Nephron (organoid): ENCODE measurements around the gene PTTG1.

ENCODE experiments used
- H3K27ac Mint-ChIP-seq, 3 experiments: 2 replicates each; pipeline ENCODE4 v1.8.0; 2020; ENCODE audit warnings: mixed read lengths in 3 of 3, mild to moderate bottlenecking in 2 of 3, moderate library complexity in 1 of 3
- H3K27me3 Mint-ChIP-seq: 2 replicates; pipeline ENCODE4 v1.8.0; 2021; ENCODE audit warnings: low read depth, mild to moderate bottlenecking, moderate library complexity, mixed read lengths
- H3K36me3 Mint-ChIP-seq: 2 replicates; pipeline ENCODE4 v1.8.0; 2020; ENCODE audit warnings: low read depth, mixed read lengths
- H3K4me1 Mint-ChIP-seq: 2 replicates; pipeline ENCODE4 v1.8.0; 2020; ENCODE audit warnings: mixed read lengths
- H3K4me3 Mint-ChIP-seq, 3 experiments: 2 replicates each; pipeline ENCODE4 v1.8.0; 2020; ENCODE audit warnings: mild to moderate bottlenecking in 3 of 3, mixed read lengths in 3 of 3, moderate library complexity in 2 of 3
- H3K9me3 Mint-ChIP-seq: 2 replicates; pipeline ENCODE4 v1.8.0; 2020; ENCODE audit warnings: mixed read lengths
- TF ChIP-seq, protein P1 (sequence below), 3 experiments: fragments of 200-600 bp; sonication (generic); IDR thresholded peaks; one replicate each; pipeline ENCODE4 v1.5.0; 2021; ENCODE audit warnings: antibody characterized with exemption in 3 of 3; ENCODE audit not compliant: unreplicated experiment in 3 of 3

Gene PTTG1

DNA sequence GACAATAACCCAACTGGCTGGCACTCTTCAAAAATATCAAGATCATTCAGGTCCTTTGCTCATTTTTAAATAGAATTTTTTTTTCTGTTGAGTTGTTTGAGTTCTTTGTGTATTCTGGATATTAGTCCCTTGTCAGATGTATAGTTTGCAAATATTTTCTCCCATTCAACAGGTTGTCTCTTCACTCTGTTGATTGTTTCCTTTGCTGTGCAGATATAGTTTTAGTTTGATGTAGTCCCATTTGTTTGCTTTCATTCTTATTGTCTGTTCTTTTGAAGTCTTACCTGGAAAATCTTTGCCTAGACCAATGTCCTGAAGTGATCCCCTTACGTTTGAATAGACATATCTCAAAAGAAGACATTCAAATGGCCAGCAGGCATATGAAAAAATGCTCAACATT lies 22.8 kb downstream of the PTTG1 start:
- TF ChIP-seq, protein P1, sequence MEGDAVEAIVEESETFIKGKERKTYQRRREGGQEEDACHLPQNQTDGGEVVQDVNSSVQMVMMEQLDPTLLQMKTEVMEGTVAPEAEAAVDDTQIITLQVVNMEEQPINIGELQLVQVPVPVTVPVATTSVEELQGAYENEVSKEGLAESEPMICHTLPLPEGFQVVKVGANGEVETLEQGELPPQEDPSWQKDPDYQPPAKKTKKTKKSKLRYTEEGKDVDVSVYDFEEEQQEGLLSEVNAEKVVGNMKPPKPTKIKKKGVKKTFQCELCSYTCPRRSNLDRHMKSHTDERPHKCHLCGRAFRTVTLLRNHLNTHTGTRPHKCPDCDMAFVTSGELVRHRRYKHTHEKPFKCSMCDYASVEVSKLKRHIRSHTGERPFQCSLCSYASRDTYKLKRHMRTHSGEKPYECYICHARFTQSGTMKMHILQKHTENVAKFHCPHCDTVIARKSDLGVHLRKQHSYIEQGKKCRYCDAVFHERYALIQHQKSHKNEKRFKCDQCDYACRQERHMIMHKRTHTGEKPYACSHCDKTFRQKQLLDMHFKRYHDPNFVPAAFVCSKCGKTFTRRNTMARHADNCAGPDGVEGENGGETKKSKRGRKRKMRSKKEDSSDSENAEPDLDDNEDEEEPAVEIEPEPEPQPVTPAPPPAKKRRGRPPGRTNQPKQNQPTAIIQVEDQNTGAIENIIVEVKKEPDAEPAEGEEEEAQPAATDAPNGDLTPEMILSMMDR (IDR thresholded peaks at IDR 0.05; ENCODE audit: unreplicated experiment in 3 of 3), result no peak
- Mint-ChIP-seq H3K36me3 (no peaks in the 10 kb centered on the region), H3K27me3 (peaks cover 12% of the 10 kb centered on the region), H3K9me3 (peaks cover 8% of the 10 kb centered on the region), H3K4me1 (no peaks in the 10 kb centered on the region), H3K27ac (no peak overlapping the region), H3K4me3 (no peak overlapping the region)

DNA sequence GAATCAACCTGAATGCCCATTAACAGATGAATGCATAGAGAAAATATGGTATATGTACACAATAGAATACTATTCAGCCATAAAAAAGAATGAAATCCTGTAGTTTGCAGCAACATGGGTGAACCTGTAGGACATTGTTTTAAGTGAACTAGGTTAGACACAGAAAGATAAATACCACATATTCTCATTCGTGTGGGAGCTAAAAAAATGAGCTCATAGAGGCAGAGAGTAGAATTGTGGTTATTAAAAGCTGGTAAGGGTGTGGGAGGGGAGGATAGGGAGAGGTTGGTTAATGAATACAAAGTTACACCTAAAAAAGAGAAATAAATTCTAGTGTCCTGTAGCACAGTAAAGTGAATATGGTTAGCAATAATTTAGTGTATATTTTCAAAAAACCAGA lies 23.5 kb downstream of the PTTG1 start:
- Mint-ChIP-seq H3K4me1 (no peaks in the 10 kb centered on the region), H3K9me3 (peaks cover 10% of the 10 kb centered on the region), H3K36me3 (no peaks in the 10 kb centered on the region), H3K4me3 (no peak overlapping the region), H3K27ac (no peak overlapping the region), H3K27me3 (peaks cover 12% of the 10 kb centered on the region)
- TF ChIP-seq, protein P1 (IDR thresholded peaks at IDR 0.05; ENCODE audit: unreplicated experiment in 3 of 3), result no peak

DNA sequence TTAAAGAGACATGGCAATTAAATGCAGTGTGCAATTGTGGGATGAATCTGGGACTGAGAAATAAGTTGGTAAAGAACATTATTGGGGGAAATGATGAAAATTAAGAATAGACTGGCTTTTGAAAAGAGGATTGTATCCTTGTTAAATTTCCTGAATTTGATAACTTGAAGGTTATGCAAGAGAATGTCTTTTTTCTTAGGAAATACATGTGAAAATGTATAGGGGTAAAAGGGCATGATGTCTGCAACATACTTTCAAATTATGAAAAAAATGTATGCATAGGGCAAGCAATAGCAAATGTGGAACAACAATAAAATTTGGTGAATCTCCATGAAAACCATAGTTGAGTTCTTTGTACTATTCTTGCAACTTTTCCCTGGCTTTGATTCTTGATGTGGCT lies 24.1 kb downstream of the PTTG1 start:
- no peak overlapping the region for H3K27ac Mint-ChIP-seq
- peaks cover 10% of the 10 kb centered on the region for H3K9me3 Mint-ChIP-seq
- H3K36me3 Mint-ChIP-seq, result no peaks in the 10 kb centered on the region

DNA sequence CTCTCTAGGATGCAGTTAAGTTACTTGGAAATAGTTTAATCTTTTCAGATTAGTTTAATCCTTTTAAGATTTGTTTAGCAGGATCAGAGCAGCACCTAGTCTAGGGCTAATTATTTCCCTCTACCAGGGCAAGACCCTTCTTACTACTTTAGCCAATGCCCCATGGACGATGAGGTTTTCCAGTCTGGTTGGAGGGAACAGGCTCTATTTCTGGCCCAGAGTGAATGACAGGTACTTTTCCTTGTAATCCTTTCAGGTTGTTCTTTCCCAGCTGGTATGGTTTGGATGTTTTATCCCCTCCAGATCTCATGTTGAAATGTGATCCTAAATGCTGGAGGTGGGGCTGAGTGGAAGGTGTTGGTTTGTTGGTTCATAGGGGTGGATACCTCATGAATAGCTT lies 27.2 kb downstream of the PTTG1 start:
- Mint-ChIP-seq H3K4me3 (no peak overlapping the region), H3K27ac (no peak overlapping the region), H3K27me3 (peaks cover 10% of the 10 kb centered on the region), H3K36me3 (no peaks in the 10 kb centered on the region), H3K9me3 (peaks cover 10% of the 10 kb centered on the region), H3K4me1 (no peaks in the 10 kb centered on the region)
- TF ChIP-seq, protein P1 (IDR thresholded peaks at IDR 0.05; ENCODE audit: unreplicated experiment in 3 of 3), result no peak

More for the DNA sequence above, 24.1 kb downstream of the PTTG1 start:
- no peak overlapping the region for H3K4me3 Mint-ChIP-seq
- no peaks in the 10 kb centered on the region for H3K4me1 Mint-ChIP-seq
- TF ChIP-seq, protein P1 (IDR thresholded peaks at IDR 0.05; ENCODE audit: unreplicated experiment in 3 of 3), result no peak
- H3K27me3 Mint-ChIP-seq, result peaks cover 11% of the 10 kb centered on the region

DNA sequence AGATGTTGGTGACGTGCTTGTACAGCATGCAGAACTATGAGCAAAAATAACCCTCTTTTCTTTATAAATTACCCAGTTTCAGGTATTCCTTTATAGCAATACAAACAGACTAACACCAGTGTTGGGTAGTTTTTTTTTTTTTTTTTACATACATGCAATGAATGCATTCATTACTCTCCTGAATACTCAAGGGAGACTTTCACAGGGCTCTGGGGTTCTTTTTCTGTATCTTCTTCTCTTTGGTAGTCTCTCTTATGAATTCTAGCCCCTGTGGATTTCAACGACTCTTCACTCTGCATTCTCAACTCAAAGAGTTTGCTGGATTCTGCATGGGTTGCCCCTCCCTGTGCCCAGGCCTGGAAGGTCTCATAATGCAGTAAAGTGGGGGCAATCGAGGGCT lies 27.8 kb downstream of the PTTG1 start:
- H3K27ac Mint-ChIP-seq, result no peak overlapping the region
- H3K9me3 Mint-ChIP-seq, result peaks cover 10% of the 10 kb centered on the region
- no peaks in the 10 kb centered on the region for H3K36me3 Mint-ChIP-seq
- no peaks in the 10 kb centered on the region for H3K4me1 Mint-ChIP-seq
- H3K27me3 Mint-ChIP-seq, result peaks cover 13% of the 10 kb centered on the region
- TF ChIP-seq, protein P1 (IDR thresholded peaks at IDR 0.05; ENCODE audit: unreplicated experiment in 3 of 3), result no peak
- no peak overlapping the region for H3K4me3 Mint-ChIP-seq

DNA sequence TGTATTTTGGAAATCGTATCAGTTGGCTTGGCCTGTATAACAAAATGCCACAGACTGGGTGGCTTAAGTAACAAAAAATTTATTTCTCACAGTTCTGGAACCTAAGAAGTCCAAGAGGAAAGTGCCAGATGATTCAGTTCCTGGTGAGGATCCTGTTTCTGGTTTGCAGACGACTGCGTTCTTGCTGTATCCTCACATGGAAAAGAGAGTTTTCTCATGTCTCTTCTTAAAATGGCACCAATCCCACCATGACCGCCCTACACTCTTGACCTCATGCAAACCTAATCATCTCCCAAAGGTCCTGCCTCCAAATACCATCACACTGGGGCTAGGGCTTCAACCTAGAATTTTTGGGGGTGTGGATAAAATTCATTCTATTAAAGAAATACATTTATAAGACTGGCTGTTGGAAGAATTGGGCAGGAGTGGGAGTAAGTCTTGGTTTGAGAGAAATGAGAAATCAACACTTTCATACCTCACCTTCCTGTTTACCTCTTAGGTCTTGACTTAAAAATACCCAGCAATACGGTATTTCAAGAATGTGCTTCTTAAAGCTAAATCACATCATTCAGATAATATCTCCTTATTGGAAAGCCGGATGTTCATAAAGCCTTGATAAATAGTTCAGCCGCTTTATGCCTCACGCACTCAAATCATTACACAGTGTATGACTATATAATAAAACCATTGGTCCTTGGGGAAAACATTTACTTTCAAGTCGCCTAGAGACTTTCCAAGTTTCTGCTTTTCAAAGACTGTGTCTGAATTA lies 28.7 kb downstream of the PTTG1 start:
- H3K27me3 Mint-ChIP-seq, result peaks cover 9% of the 10 kb centered on the region
- no peaks in the 10 kb centered on the region for H3K36me3 Mint-ChIP-seq
- H3K9me3 Mint-ChIP-seq, result peaks cover 10% of the 10 kb centered on the region
- H3K27ac Mint-ChIP-seq, result no peak overlapping the region
- TF ChIP-seq, protein P1 (IDR thresholded peaks at IDR 0.05; ENCODE audit: unreplicated experiment in 3 of 3), result no peak
- H3K4me1 Mint-ChIP-seq, result no peaks in the 10 kb centered on the region
- H3K4me3 Mint-ChIP-seq, result no peak overlapping the region
